MM.1S (cell line): ENCODE results near the gene WNT5A.

ENCODE experiments used
- CTCF ChIP-seq: fragments of 300-600 bp; sonication (generic); IDR thresholded peaks from 2 replicates; pipeline ENCODE4 v1.5.1; 2016; ENCODE audit warnings: antibody characterized with exemption, low read length, mixed read lengths
- EZH2phosphoT487 ChIP-seq: fragments of 300-600 bp; sonication (generic); IDR thresholded peaks from 2 replicates; pipeline ENCODE4 v1.6.1; 2018; ENCODE audit warnings: antibody characterized with exemption, low read length

GRCh38 chr3:55512571-55513343, 25.7 kb upstream of the WNT5A start:
- TF ChIP-seq CTCF = no peak
- TF ChIP-seq EZH2phosphoT487 = no peak
